CD4-positive, CD25-positive, alpha-beta regulatory T cell (primary cell): ENCODE data around the gene TNFAIP3. TPM values are rescaled to one million over a fixed set of nuclear protein-coding genes. Genes with fewer than 3 reads are reported as not detected.
"Not testable (repeated sequence)": the region's sequence is repeated elsewhere in the genome, so short reads cannot be mapped to it uniquely, and the experiment has no call there.

Experiments used
- ATAC-seq, 2 donors: fragments of 150-1000 bp; cut with Tn5 transposase; one replicate each; pipeline ENCODE4 v1.10.0; 2021; ENCODE audit warnings: low read depth in 2 of 2, moderate number of reproducible peaks in 2 of 2, moderate library complexity in 1 of 2
- DNase-seq, 3 donors: peaks; one replicate each; pipeline versions ENCODE4 v3.0.0 to v3.0.0-alpha.2; 2012 to 2022; ENCODE audit warnings: mixed read lengths in 1 of 3
- H3K27ac ChIP-seq: one replicate; pipeline ENCODE4 v1.7.0; 2013; ENCODE audit warnings: mild to moderate bottlenecking, low read length; ENCODE audit not compliant: insufficient read depth, poor library complexity, severe bottlenecking
- H3K27me3 ChIP-seq: one replicate; pipeline ENCODE4 v1.7.0; 2013; ENCODE audit warnings: low read length; ENCODE audit not compliant: control insufficient read depth, insufficient read depth
- H3K36me3 ChIP-seq: one replicate; pipeline ENCODE4 v1.7.0; 2013; ENCODE audit warnings: mild to moderate bottlenecking, low read length, moderate library complexity; ENCODE audit not compliant: control insufficient read depth, insufficient read depth
- H3K4me1 ChIP-seq: 2 replicates; pipeline ENCODE4 v1.7.0; 2013; ENCODE audit warnings: mild to moderate bottlenecking, low read length; ENCODE audit not compliant: insufficient read depth, control insufficient read depth, poor library complexity, severe bottlenecking
- H3K4me3 ChIP-seq: one replicate; pipeline ENCODE4 v1.7.0; 2013; ENCODE audit warnings: low read depth, mild to moderate bottlenecking, low read length, moderate library complexity
- H3K9me3 ChIP-seq, 2 experiments: 1 replicate in 1 of 2; 2 replicates in 1 of 2; pipeline ENCODE4 v1.7.0; 2013; ENCODE audit warnings: low read length in 2 of 2, mild to moderate bottlenecking in 1 of 2, moderate library complexity in 1 of 2; ENCODE audit not compliant: control insufficient read depth in 2 of 2
- H3K27ac Mint-ChIP-seq, 3 donors: one replicate each; pipeline ENCODE4 v1.8.0; 2020 to 2022; ENCODE audit warnings: mild to moderate bottlenecking in 3 of 3, mixed read lengths in 3 of 3, moderate library complexity in 2 of 3
- H3K27me3 Mint-ChIP-seq: one replicate; pipeline ENCODE4 v1.8.0; 2022; ENCODE audit warnings: mild to moderate bottlenecking, mixed read lengths
- H3K36me3 Mint-ChIP-seq: one replicate; pipeline ENCODE4 v1.8.0; 2020; ENCODE audit warnings: mixed read lengths
- H3K4me1 Mint-ChIP-seq, 4 donors: one replicate each; pipeline ENCODE4 v1.8.0; 2020 to 2022; ENCODE audit warnings: mixed read lengths in 4 of 4, mild to moderate bottlenecking in 1 of 4
- H3K4me3 Mint-ChIP-seq, 4 donors: one replicate each; pipeline ENCODE4 v1.8.0; 2020 to 2022; ENCODE audit warnings: mild to moderate bottlenecking in 4 of 4, mixed read lengths in 4 of 4, moderate library complexity in 3 of 4
- H3K9me3 Mint-ChIP-seq, 7 donors: one replicate each; pipeline ENCODE4 v1.8.0; 2020 to 2022; ENCODE audit warnings: mixed read lengths in 7 of 7, mild to moderate bottlenecking in 3 of 7, moderate library complexity in 2 of 7
- polyA plus RNA-seq, 4 donors: library from polyadenylated mRNA; unstranded; fragments of 300-500 nt; fragmentation: Illumina TruSeq; gene quantifications; one replicate each; pipeline ENCODE4 v1.2.3, GENCODE V29; 2021
- total RNA-seq: library from RNA; stranded (reverse); gene quantifications from one replicate; pipeline ENCODE4 v1.2.3, GENCODE V29; 2022

The TNFAIP3 gene
- total and polyA plus RNA-seq, 5 donors from 2014 or later: 70.5 to 3,783 (median 100) TPM

- Mint-ChIP-seq H3K27me3 (peaks cover 15% of the 10 kb centered on the region), H3K9me3 (peaks cover 0 to 11% (median 5%) of the 10 kb centered on the region in 7 donors), H3K36me3 (peaks cover 18% of the 10 kb centered on the region), H3K27ac (peak overlapping the region in 2 of 3 donors; percentile 12 to 86), H3K4me1 (peaks cover 10 to 45% (median 33%) of the 10 kb centered on the region in 4 donors)
- H3K4me3 Mint-ChIP-seq, ATAC-seq, H3K27ac ChIP-seq, DNase-seq, H3K27me3 ChIP-seq, H3K4me3 ChIP-seq, H3K9me3 ChIP-seq: not testable (repeated sequence)
- Histone ChIP-seq H3K4me1 (peaks cover 25% of the 10 kb centered on the region), H3K36me3 (peaks cover 17% of the 10 kb centered on the region)
These were observed 19.2 kb downstream of the TNFAIP3 start for GRCh38 chr6:137886226-137886625.

DNA sequence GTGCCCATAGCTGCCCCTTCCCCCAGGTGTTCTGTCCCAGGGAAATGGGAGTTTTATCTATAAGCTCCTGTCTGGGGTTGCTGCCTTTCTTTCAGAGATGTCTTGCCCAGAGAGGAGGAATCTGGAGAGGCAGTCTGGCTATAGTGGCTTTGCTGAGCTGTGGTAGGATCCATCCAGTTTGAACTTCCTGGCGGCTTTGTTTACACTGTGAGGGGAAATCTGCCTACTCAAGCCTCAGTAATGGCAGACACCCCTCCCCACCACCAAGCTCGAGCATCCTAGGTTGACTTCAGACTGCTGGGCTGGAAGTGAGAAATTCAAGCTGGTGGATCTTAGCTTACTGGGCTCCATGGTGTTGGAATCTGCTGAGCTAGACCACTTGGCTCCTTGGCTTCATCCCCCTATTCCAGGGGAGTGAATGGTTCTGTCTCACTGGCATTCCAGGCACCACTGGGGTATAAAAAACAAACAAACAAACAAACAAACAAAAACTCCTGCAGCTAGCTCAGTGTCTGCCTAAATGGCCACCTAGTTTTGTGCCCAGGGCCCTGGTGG lies 24.0 kb downstream of the TNFAIP3 start:
- Mint-ChIP-seq H3K27ac (no peak overlapping the region), H3K4me1 (peaks cover 0 to 15% (median 8%) of the 10 kb centered on the region in 4 donors), H3K27me3 (no peaks in the 10 kb centered on the region), H3K4me3 (no peak overlapping the region), H3K36me3 (peaks cover 4% of the 10 kb centered on the region), H3K9me3 (peaks cover 0 to 11% (median 3%) of the 10 kb centered on the region in 7 donors)
- Histone ChIP-seq H3K36me3 (no peaks in the 10 kb centered on the region), H3K4me3 (no peak overlapping the region), H3K9me3 (no peaks in the 10 kb centered on the region), H3K4me1 (no peaks in the 10 kb centered on the region), H3K27me3 (no peaks in the 10 kb centered on the region), H3K27ac (no peak overlapping the region)
- ATAC-seq (no peak), DNase-seq (no peak)

- no peaks in the 10 kb centered on the region for H3K36me3 ChIP-seq
- H3K4me1 Mint-ChIP-seq: peaks cover 0 to 7% (median 2%) of the 10 kb centered on the region in 4 donors
These were observed 25.2 kb downstream of the TNFAIP3 start for GRCh38 chr6:137892271-137892708.

GRCh38 chr6:137893181-137893580 lies 26.1 kb downstream of the TNFAIP3 start:
- no peak overlapping the region for H3K27ac ChIP-seq
- no peaks in the 10 kb centered on the region for H3K27me3 Mint-ChIP-seq
- DNase-seq: no peak
- H3K36me3 ChIP-seq: no peaks in the 10 kb centered on the region
- H3K9me3 Mint-ChIP-seq: peaks cover 0 to 7% (median 3%) of the 10 kb centered on the region in 7 donors
- no peak overlapping the region for H3K27ac Mint-ChIP-seq
- H3K4me1 ChIP-seq: no peaks in the 10 kb centered on the region
- no peak overlapping the region for H3K4me3 ChIP-seq
- H3K27me3 ChIP-seq: no peaks in the 10 kb centered on the region
- peaks cover 4% of the 10 kb centered on the region for H3K36me3 Mint-ChIP-seq
- no peak overlapping the region for H3K4me3 Mint-ChIP-seq
- H3K4me1 Mint-ChIP-seq: peaks cover 0 to 4% (median 2%) of the 10 kb centered on the region in 4 donors
- H3K9me3 ChIP-seq: no peaks in the 10 kb centered on the region
- no peak for ATAC-seq

More at GRCh38 chr6:137892271-137892708, 25.2 kb downstream of the TNFAIP3 start:
- Mint-ChIP-seq H3K4me3 (no peak overlapping the region), H3K27ac (no peak overlapping the region), H3K9me3 (peaks cover 0 to 7% (median 3%) of the 10 kb centered on the region in 7 donors), H3K27me3 (no peaks in the 10 kb centered on the region), H3K36me3 (peaks cover 4% of the 10 kb centered on the region)
- Histone ChIP-seq H3K4me1 (no peaks in the 10 kb centered on the region), H3K27me3 (no peaks in the 10 kb centered on the region), H3K4me3 (no peak overlapping the region), H3K27ac (no peak overlapping the region), H3K9me3 (no peaks in the 10 kb centered on the region)
- no peak for DNase-seq
- ATAC-seq: no peak

GRCh38 chr6:137893726-137894125 lies 26.7 kb downstream of the TNFAIP3 start:
- no peak overlapping the region for H3K27ac ChIP-seq
- Mint-ChIP-seq H3K27me3 (no peaks in the 10 kb centered on the region), H3K27ac (no peak overlapping the region), H3K36me3 (peaks cover under 1% of the 10 kb centered on the region), H3K4me1 (peaks cover 0 to 4% (median 2%) of the 10 kb centered on the region in 4 donors), H3K4me3 (no peak overlapping the region), H3K9me3 (peaks cover 0 to 7% (median 0%) of the 10 kb centered on the region in 7 donors)
- no peak for ATAC-seq
- H3K4me1 ChIP-seq: no peaks in the 10 kb centered on the region
- H3K36me3 ChIP-seq: no peaks in the 10 kb centered on the region
- no peaks in the 10 kb centered on the region for H3K9me3 ChIP-seq
- no peak for DNase-seq
- H3K4me3 ChIP-seq: no peak overlapping the region
- H3K27me3 ChIP-seq: no peaks in the 10 kb centered on the region

GRCh38 chr6:137894378-137894777 lies 27.3 kb downstream of the TNFAIP3 start:
- H3K36me3 Mint-ChIP-seq, ATAC-seq, DNase-seq: not testable (repeated sequence)

GRCh38 chr6:137894779-137895385 lies 27.8 kb downstream of the TNFAIP3 start:
- Mint-ChIP-seq H3K36me3 (no peaks in the 10 kb centered on the region), H3K27ac (no peak overlapping the region), H3K9me3 (peaks cover 0 to 4% (median 0%) of the 10 kb centered on the region in 7 donors), H3K4me3 (peak overlapping the region in 1 of 4 donors; percentile 27), H3K4me1 (peaks cover 0 to 3% (median 1%) of the 10 kb centered on the region in 4 donors), H3K27me3 (no peaks in the 10 kb centered on the region)
- no peaks in the 10 kb centered on the region for H3K36me3 ChIP-seq
- H3K4me1 ChIP-seq: no peaks in the 10 kb centered on the region
- DNase-seq (no peak), ATAC-seq (no peak)
- H3K27me3 ChIP-seq: no peaks in the 10 kb centered on the region
- H3K4me3 ChIP-seq: no peak overlapping the region
- no peaks in the 10 kb centered on the region for H3K9me3 ChIP-seq
- H3K27ac ChIP-seq: no peak overlapping the region

More at GRCh38 chr6:137894378-137894777, 27.3 kb downstream of the TNFAIP3 start:
- H3K27ac Mint-ChIP-seq, H3K9me3 ChIP-seq, H3K9me3 Mint-ChIP-seq, H3K36me3 ChIP-seq, H3K27ac ChIP-seq, H3K4me1 ChIP-seq, H3K27me3 ChIP-seq, H3K4me1 Mint-ChIP-seq, H3K4me3 ChIP-seq, H3K27me3 Mint-ChIP-seq: not testable (repeated sequence)
- H3K4me3 Mint-ChIP-seq: peak overlapping the region in 1 of 4 donors; percentile 27
